Right hindlimb (tissue), 1 donor: ENCODE measurements around the gene TRIM67.

Experiments
- DNase-seq: peaks from one replicate; pipeline ENCODE4 v3.0.0-alpha.2; 2018

Gene TRIM67

DNA sequence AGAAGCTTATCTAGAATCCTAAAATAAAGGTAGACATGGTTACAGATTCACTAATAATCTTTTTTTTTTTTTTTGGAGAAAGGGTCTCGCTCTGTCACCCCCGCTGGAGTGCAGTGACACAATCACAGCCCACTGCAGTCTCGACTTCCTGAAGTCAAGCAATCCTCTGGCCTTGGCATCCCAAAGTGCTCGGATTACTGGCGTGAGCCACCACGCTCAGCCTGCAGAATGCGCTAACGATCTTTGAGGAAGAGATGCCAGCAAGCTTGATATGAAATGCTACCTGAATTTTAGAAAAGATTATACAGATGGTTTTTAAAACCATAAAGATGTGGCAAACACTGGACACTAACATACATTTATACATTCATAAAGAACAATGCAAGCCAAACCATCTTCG is 75.1 kb downstream of the TRIM67 start:
- no peak for DNase-seq

DNA sequence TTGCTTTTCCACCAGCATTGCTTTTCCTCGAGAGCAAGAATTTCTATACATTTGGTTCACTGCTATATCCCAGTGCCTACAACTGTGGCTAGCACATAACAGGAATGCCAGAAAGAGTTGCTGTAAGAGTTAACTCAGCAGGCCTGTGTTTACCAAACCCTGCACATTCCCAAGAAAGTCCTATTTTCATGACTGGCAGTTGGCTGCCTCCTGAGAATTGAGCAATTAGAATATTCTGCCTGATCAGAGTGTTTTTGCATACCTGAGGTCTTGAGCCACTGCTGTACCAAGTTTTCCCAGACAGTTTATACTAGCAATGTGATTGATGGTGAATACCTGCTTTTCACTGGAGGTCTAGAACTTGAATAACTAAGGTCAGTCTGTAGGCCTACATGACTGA is 76.4 kb downstream of the TRIM67 start:
- no peak for DNase-seq

DNA sequence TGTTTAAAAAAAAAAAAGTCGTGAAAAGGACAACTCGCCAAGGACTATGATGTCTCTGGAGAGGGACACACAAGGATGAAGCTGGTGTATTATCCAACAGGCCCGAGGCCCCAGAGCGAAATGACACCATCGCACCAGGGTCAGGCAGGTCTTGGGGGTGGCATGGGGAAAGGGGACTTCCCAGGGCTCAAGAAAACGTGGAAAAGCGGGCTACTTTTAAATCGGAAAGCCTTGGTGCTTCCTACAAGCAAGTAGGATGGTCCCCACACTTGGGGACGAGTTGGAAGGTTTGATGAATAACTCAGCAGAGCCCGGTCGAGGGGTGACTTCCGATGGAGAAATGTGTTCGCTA is 78.6 kb downstream of the TRIM67 start:
- no peak for DNase-seq

DNA sequence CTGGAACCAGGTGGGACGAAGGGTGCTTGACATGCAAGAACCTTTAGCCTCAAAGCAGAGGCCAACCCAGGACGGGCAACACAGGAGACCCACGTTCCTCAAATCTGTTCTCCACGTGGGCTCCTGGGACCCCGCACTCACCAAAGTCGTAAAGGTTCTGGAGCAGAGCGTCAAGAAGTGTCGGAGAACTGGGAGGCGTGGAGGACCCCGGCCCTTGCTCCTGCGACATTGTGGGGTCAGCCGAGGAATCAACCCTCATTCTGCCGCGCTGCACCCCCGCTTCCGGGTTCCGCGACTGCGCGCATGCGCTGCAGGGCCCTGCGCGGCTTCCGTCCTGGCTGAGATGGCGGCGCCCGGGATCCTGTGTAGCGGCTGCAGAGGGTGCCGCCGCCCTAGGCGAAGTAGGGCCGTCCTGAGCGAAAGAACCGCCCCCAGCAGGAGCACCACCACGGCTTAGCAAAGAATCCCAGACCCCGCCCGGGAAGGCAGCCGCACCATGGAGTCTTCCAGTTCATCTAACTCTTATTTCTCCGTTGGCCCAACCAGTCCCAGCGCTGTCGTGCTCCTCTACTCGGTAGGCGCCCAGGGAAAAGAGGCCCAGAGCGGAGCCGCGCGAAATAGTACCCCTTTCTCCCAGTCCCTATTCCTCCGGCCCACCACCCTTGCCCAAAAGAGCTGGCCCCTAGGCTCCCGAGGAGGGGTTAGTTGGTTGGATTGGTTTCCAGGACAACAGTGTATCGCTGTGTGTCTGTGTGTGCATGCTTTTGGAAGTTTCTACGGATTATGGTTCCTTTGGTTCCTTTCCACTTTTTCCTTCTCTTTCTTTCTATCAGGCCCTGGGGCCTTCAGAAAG is 79.3 kb downstream of the TRIM67 start, which contains the start of gene GNPAT:
GNPAT (plus strand) TSS at position 330 of the 853 bp plus-strand sequence; CDS start at position 497, 167 bp downstream.
- peak; percentile 94 for DNase-seq

DNA sequence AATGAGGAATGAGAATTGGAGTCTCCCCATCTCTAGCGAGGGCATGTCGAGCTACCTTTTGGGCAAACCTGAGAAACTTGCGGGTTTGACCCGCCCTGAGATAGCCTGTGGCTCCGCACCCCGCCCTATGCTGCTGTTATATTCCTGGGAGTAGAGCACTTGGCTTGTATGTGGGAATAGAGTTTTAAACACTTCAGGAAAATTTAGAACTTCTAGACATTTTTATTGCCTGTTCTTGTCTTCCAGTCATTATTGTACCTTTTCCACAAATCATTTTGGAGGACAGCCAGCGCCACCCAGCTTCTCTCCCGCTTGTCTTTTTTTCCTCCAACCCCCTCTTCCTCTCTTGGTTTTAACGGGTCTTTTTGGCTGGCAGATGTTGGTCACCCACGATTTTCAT is 79.9 kb downstream of the TRIM67 start:
- peak; percentile 18 for DNase-seq

DNA sequence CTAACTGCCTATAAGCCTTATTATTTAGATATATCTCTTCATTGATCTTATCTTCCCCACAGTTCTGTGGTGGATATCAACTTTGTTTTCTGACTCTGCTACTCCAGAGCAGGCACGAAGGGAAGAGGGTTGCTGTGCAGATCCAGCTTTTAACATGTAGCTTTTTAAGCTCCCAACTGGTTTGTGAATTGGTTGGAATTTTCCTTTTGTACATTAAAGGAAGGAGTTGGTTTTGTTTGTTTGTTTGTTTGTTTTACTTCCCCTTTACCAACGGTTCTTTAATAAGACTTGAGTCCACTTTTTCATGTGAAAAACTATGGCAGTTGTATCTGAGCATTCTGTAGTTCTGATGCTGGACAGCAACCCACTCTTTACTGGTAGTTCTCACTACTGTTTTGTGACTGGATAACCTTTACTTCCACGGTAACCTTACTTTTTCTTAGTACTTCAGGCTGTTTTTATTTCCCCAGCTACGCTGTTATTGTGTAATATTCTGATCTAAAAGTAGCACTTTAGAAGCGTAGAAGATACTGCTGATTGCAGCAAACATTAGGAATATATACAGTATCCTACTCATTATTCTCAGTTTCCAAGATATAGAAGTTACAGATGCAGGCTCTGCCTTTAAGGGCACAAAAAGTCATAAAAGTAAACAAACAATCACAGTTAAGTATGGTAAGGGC is 80.8 kb downstream of the TRIM67 start:
- no peak for DNase-seq

DNA sequence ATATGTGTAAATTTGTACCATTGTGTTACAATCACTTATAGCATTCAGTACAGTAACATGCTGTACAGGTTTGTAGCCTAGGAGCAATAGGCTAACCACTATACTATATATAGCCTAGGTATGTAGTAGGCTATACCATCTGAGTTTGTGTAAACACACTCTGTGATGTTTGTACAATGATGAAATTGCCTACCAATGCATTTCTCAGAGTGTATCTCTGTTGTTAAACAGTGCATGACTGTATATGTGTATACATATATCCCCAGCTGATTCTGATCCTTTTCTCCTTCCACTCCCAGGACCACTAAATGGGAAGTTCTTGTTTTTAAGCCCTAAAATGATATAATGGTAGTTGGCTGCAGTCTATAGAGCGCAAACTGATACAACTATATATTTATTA is 86.9 kb downstream of the TRIM67 start:
- no peak for DNase-seq

DNA sequence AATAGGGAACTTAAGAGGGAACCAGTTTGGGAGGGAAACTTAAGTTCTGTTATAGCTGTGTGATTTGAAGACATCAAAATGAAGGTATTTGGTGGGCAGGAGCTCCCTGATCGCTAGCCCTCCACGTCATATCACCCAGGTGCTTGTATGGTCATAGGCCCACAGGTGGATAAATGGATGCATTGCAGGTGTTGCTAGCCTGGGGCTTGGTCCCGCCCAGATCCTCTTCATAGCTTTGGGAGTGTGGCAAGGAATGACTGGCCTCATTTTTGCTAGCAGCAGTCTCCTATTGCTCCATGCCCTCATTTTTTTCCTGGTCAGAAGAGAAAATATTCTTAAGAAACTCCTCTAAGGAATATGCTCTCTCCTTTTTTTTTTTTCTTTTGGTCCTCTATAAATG is 90.5 kb downstream of the TRIM67 start:
- DNase-seq, result no peak

DNA sequence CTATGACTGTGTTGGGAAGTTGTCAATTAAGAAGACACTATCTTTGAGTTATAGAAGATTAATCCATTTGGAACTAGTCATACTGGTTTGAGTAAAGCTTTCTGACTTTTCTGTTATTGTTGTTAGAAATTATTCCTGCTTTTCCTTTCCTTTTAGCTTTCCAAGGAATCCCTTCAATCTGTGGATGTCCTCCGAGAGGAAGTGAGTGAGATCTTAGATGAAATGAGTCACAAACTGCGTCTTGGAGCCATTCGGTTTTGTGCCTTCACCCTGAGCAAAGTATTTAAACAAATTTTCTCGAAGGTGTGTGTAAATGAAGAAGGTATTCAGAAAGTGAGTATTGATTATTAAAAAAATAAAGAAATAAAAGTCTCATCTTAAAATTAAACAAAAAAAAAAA is 98.5 kb downstream of the TRIM67 start:
- DNase-seq, result no peak

DNA sequence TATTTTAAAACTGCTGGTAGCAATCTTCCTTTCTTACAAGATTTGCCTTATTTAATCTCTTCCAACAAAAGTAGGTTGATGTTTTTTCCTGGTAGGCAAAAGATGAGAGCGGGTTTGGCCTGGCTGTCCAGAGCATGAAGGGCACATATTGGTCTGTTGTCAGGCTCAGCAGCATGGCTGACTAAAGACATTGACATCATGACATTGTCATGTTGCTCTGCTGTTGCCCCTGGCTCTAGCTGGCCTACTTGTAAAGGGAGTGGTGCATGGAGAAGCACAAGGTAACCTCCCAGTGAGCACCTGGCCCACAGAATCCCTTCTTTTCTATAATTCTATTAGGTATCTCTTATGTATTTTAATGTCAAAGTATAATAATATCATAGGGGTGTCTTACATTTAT is 102.8 kb downstream of the TRIM67 start:
- no peak for DNase-seq

DNA sequence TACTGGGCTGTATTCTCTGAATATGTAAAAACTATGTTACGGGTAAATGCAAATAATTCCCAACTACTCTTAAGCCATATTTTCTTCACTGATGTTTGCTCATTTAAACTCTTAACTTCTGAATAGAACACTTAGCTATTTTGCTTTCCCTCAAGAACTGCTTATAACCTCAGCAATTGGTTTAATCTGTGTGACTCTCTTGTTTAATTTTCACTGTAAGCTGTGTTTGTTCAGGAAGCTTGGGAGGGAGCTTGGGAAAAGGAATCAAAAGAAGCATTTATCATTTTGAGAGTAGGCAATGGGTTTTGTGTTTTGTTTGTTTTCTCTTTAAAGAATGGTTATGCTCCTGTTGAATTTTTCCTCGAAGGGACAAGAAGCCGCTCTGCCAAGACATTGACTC is 103.5 kb downstream of the TRIM67 start:
- no peak for DNase-seq

DNA sequence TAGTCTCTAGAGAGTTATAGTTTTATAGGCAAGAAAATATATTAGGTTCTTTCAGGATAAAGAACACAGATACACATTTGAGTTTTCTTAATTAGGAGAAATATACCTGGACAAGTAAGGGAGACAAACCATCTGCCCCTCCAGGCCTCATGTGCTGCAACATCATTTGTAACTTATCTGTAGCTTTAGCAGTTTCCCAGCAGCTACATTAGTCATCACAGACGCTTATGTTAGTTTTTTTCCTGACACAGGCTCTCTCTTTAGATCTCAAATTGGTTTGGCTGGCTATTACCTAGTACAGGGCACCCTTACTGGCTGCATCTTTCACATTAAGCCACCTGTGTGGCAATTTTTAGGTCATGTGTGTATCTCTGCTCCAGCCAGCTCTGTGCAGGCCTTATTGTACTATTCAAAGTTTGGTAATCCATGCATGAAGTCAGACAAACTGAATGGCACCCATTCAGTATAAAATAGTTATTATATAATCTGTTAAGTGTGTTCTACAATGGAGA is 105.0 kb downstream of the TRIM67 start:
- no peak for DNase-seq
